Endodermal cell (in vitro differentiated cells): ENCODE measurements around the gene GJB2. TPM values are rescaled to one million over a fixed set of nuclear protein-coding genes. Genes with fewer than 3 reads are reported as not detected.

ENCODE experiments used
- DNase-seq: peaks from one replicate; pipeline ENCODE4 v3.0.0-alpha.2; 2017
- H3K27ac ChIP-seq: 2 replicates; pipeline ENCODE4 v1.5.1; 2013; ENCODE audit warnings: mild to moderate bottlenecking, low read depth, low read length, moderate library complexity
- H3K27me3 ChIP-seq: 2 replicates; pipeline ENCODE4 v1.6.1; 2013; ENCODE audit warnings: mild to moderate bottlenecking, low read length, moderate library complexity; ENCODE audit not compliant: insufficient read depth, control insufficient read depth, poor library complexity, severe bottlenecking
- H3K36me3 ChIP-seq: 2 replicates; pipeline ENCODE4 v1.7.0; 2013; ENCODE audit warnings: mild to moderate bottlenecking, low read length, moderate library complexity; ENCODE audit not compliant: control insufficient read depth, insufficient read depth
- H3K4me1 ChIP-seq: one replicate; pipeline ENCODE4 v1.7.0; 2013; ENCODE audit warnings: low read length; ENCODE audit not compliant: control insufficient read depth, insufficient read depth
- H3K4me3 ChIP-seq: 2 replicates; pipeline ENCODE4 v1.5.1; 2013; ENCODE audit warnings: mild to moderate bottlenecking, low read length, moderate library complexity
- H3K9ac ChIP-seq: 2 replicates; pipeline ENCODE4 v1.6.1; 2013; ENCODE audit warnings: mild to moderate bottlenecking, low read length, moderate library complexity; ENCODE audit not compliant: poor library complexity, severe bottlenecking; ENCODE audit errors: extremely low read depth
- H3K9me3 ChIP-seq: 2 replicates; pipeline ENCODE4 v1.6.1; 2013; ENCODE audit warnings: mild to moderate bottlenecking, low read length, moderate library complexity; ENCODE audit not compliant: control insufficient read depth
- H3K27ac Mint-ChIP-seq: 2 replicates; pipeline ENCODE4 v1.8.0; 2020; ENCODE audit warnings: mixed read lengths
- H3K27me3 Mint-ChIP-seq: 2 replicates; pipeline ENCODE4 v1.8.0; 2021; ENCODE audit warnings: mild to moderate bottlenecking, mixed read lengths; ENCODE audit not compliant: insufficient read depth
- H3K36me3 Mint-ChIP-seq: 2 replicates; pipeline ENCODE4 v1.8.0; 2020; ENCODE audit warnings: low read depth, mixed read lengths
- H3K4me1 Mint-ChIP-seq: 2 replicates; pipeline ENCODE4 v1.8.0; 2020; ENCODE audit warnings: mixed read lengths
- H3K4me3 Mint-ChIP-seq: 2 replicates; pipeline ENCODE4 v1.8.0; 2020; ENCODE audit warnings: mild to moderate bottlenecking, moderate library complexity, mixed read lengths
- H3K9me3 Mint-ChIP-seq: 2 replicates; pipeline ENCODE4 v1.8.0; 2020; ENCODE audit warnings: mild to moderate bottlenecking, mixed read lengths
- WGBS, 2 experiments: methylation state at CpG; one replicate each; pipeline versions ENCODE4 v1.1.5 to v1.1.7; 2013; ENCODE audit warnings: missing lambda C conversion rate in 2 of 2, mixed read lengths in 1 of 2; ENCODE audit not compliant: insufficient coverage in 1 of 2, insufficient read length in 1 of 2; 5-methylcytosine and 5-hydroxymethylcytosine counted together
- total RNA-seq, 2 donors: library from RNA; stranded (reverse); fragmentation: NEBNext Ultra II Directional in 1 of 2; extraction: Animal tissue kit (Norgen Biotek cat#: 25700) in 1 of 2; gene quantifications; 2 replicates in 1 of 2; 3 replicates in 1 of 2; pipeline ENCODE4 v1.2.1, GENCODE V29; 2021
- TF ChIP-seq, protein P1 (sequence below): fragments of 200-600 bp; sonication (generic); conservative IDR thresholded peaks from 2 replicates; pipeline ENCODE4 v1.5.0; 2021; ENCODE audit warnings: antibody characterized with exemption, mild to moderate bottlenecking

The GJB2 gene
- total RNA-seq, 2 donors from 2014 or later = 0.26 to 0.82 TPM

DNA sequence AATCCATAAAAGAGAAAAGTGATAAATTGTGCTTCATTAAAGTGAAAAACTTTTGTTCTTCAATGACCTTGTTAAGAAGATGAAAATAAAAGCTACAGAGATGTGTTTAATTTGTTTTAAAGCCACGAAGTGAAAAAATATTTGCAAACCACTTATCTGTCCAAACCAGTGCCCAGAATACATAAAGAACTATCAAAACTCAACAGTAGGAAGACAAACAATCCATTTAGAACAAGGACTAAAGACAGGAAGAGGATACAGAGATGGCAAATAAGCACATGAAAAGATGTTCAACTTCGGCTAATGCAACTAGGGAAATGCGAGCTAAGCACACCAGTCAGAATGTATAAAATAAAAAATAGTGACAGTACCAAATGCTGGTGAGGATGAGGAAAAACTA, 24.4 kb upstream of the GJB2 start:
- H3K36me3 Mint-ChIP-seq = no peaks in the 10 kb centered on the region
- H3K36me3 ChIP-seq = no peaks in the 10 kb centered on the region
- no peaks in the 10 kb centered on the region for H3K4me1 Mint-ChIP-seq
- DNase-seq = no peak
- no peaks in the 10 kb centered on the region for H3K9me3 ChIP-seq
- peaks cover 3% of the 10 kb centered on the region for H3K27me3 Mint-ChIP-seq
- no peaks in the 10 kb centered on the region for H3K9me3 Mint-ChIP-seq
- no peak overlapping the region for H3K4me3 Mint-ChIP-seq
- H3K4me1 ChIP-seq = no peaks in the 10 kb centered on the region
- H3K27me3 ChIP-seq = no peaks in the 10 kb centered on the region
- no peak overlapping the region for H3K27ac Mint-ChIP-seq
- no peak overlapping the region for H3K27ac ChIP-seq
- no peak overlapping the region for H3K4me3 ChIP-seq
- WGBS, 2 experiments = 82 to 94% methylated on average over 2 to 3 of the region's 3 CpGs
- TF ChIP-seq, protein P1, sequence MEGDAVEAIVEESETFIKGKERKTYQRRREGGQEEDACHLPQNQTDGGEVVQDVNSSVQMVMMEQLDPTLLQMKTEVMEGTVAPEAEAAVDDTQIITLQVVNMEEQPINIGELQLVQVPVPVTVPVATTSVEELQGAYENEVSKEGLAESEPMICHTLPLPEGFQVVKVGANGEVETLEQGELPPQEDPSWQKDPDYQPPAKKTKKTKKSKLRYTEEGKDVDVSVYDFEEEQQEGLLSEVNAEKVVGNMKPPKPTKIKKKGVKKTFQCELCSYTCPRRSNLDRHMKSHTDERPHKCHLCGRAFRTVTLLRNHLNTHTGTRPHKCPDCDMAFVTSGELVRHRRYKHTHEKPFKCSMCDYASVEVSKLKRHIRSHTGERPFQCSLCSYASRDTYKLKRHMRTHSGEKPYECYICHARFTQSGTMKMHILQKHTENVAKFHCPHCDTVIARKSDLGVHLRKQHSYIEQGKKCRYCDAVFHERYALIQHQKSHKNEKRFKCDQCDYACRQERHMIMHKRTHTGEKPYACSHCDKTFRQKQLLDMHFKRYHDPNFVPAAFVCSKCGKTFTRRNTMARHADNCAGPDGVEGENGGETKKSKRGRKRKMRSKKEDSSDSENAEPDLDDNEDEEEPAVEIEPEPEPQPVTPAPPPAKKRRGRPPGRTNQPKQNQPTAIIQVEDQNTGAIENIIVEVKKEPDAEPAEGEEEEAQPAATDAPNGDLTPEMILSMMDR = no peak
- H3K9ac ChIP-seq = no peak overlapping the region

DNA sequence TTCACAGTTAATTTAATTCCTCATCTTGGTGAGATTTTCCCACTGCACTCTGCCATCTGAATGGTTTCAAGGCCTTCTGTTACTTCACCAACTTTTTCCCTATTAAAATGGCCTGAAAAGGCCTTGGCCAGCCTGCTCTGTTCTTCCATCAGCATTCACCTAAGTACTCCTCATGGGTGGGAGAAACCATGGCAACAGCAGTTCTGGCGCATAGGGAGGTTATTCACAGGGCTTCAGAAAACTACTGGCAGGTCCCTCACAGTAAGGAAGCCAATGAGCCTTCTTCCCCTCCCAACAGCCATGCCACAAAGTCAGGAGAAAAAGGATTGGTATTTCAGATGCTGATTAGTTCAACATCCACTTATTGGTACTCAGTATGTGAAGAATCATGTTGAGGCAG, 17.2 kb upstream of the GJB2 start:
- Histone ChIP-seq H3K9me3 (no peaks in the 10 kb centered on the region), H3K27me3 (no peaks in the 10 kb centered on the region), H3K36me3 (no peaks in the 10 kb centered on the region), H3K9ac (no peak overlapping the region), H3K27ac (no peak overlapping the region), H3K4me1 (no peaks in the 10 kb centered on the region), H3K4me3 (no peak overlapping the region)
- DNase-seq = no peak
- H3K36me3 Mint-ChIP-seq = no peaks in the 10 kb centered on the region
- H3K4me1 Mint-ChIP-seq = no peaks in the 10 kb centered on the region
- H3K27ac Mint-ChIP-seq = no peak overlapping the region
- WGBS, 2 experiments = 78 to 100% methylated on average over 1 of the region's 1 CpG
- H3K9me3 Mint-ChIP-seq = no peaks in the 10 kb centered on the region
- TF ChIP-seq, protein P1 = no peak
- no peak overlapping the region for H3K4me3 Mint-ChIP-seq
- H3K27me3 Mint-ChIP-seq = no peaks in the 10 kb centered on the region

DNA sequence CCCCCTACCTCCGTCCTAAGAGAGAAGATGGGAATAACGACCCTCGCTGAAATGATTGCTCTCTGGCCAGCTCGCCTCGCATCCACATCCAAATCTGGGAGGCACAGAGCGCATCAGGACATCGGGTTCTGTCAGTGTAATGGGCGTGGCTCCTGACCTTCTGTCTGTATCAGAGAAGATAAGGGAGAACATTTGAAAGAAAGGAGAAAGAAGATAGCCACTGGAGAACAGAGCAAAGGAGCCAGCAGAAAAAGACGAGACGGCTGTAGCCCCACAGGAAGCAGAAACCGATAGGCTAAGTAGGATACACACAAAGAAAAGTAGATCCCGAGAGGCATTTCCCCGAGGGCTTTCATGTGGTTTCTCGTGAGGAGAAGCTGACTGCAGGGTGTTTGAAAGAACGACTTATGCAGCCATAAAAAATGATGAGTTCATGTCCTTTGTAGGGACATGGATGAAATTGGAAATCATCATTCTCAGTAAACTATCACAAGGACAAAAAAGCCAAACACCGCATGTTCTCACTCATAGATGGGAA, 14.0 kb upstream of the GJB2 start:
- Mint-ChIP-seq H3K27ac (no peak overlapping the region), H3K27me3 (no peaks in the 10 kb centered on the region), H3K4me3 (no peak overlapping the region), H3K36me3 (no peaks in the 10 kb centered on the region), H3K9me3 (peaks cover 3% of the 10 kb centered on the region), H3K4me1 (no peaks in the 10 kb centered on the region)
- 87 to 96% methylated on average over 13 to 16 of the region's 16 CpGs for WGBS, 2 experiments
- H3K27me3 ChIP-seq = no peaks in the 10 kb centered on the region
- DNase-seq = no peak
- peaks cover 4% of the 10 kb centered on the region for H3K9me3 ChIP-seq
- no peak overlapping the region for H3K4me3 ChIP-seq
- H3K9ac ChIP-seq = no peak overlapping the region
- H3K36me3 ChIP-seq = no peaks in the 10 kb centered on the region
- no peaks in the 10 kb centered on the region for H3K4me1 ChIP-seq
- TF ChIP-seq, protein P1 = no peak
- H3K27ac ChIP-seq = no peak overlapping the region
